ENCODE measurements around the gene CLEC16A. TPM values are rescaled to one million over a fixed set of nuclear protein-coding genes. Genes with fewer than 3 reads are reported as not detected.

The CLEC16A gene
- total and polyA plus RNA-seq, 9 of the 15 experiments (the other 6 are each of a cell fraction or from before 2014, with no cell fraction given), result 1.00 to 22.3 (median 10.0) TPM

- 30% methylated on average over 18 of the region's 24 CpGs for WGBS (ENCODE audit: insufficient coverage, low coverage, missing lambda C conversion rate)
- peak; percentile 87 for FAIRE-seq
- peak; percentile 54 for TF ChIP-seq SMAD4 (CRISPR knock-in tag; conservative IDR thresholded peaks at IDR 0.05)
- peak; percentile 51 for TF ChIP-seq ZFP36 (IDR thresholded peaks at IDR 0.05; ENCODE audit: low read depth, low read length, partially characterized antibody)
- no peak for TF ChIP-seq NR2C2 (CRISPR knock-in tag; IDR thresholded peaks at IDR 0.05)
- peak; percentile 55 for TF ChIP-seq NR2C2 (tag; IDR thresholded peaks at IDR 0.05)
- no peak for TF ChIP-seq TEAD2 (tag; IDR thresholded peaks at IDR 0.05)
- TF ChIP-seq, protein P1, sequence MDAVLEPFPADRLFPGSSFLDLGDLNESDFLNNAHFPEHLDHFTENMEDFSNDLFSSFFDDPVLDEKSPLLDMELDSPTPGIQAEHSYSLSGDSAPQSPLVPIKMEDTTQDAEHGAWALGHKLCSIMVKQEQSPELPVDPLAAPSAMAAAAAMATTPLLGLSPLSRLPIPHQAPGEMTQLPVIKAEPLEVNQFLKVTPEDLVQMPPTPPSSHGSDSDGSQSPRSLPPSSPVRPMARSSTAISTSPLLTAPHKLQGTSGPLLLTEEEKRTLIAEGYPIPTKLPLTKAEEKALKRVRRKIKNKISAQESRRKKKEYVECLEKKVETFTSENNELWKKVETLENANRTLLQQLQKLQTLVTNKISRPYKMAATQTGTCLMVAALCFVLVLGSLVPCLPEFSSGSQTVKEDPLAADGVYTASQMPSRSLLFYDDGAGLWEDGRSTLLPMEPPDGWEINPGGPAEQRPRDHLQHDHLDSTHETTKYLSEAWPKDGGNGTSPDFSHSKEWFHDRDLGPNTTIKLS (IDR thresholded peaks at IDR 0.05; ENCODE audit: borderline replicate concordance, low read depth), result no peak
- TF ChIP-seq HMGN3 (IDR thresholded peaks at IDR 0.05; ENCODE audit: borderline replicate concordance, extremely low read depth, insufficient read length, low read depth, low read length), result peak; percentile 30
- TF ChIP-seq, protein P2, sequence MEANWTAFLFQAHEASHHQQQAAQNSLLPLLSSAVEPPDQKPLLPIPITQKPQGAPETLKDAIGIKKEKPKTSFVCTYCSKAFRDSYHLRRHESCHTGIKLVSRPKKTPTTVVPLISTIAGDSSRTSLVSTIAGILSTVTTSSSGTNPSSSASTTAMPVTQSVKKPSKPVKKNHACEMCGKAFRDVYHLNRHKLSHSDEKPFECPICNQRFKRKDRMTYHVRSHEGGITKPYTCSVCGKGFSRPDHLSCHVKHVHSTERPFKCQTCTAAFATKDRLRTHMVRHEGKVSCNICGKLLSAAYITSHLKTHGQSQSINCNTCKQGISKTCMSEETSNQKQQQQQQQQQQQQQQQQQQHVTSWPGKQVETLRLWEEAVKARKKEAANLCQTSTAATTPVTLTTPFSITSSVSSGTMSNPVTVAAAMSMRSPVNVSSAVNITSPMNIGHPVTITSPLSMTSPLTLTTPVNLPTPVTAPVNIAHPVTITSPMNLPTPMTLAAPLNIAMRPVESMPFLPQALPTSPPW (CRISPR knock-in tag; IDR thresholded peaks at IDR 0.05), result peak; percentile 66
- TF ChIP-seq HDAC6 (IDR thresholded peaks at IDR 0.05; ENCODE audit: low read depth, low read length), result no peak
- TF ChIP-seq, protein P3, sequence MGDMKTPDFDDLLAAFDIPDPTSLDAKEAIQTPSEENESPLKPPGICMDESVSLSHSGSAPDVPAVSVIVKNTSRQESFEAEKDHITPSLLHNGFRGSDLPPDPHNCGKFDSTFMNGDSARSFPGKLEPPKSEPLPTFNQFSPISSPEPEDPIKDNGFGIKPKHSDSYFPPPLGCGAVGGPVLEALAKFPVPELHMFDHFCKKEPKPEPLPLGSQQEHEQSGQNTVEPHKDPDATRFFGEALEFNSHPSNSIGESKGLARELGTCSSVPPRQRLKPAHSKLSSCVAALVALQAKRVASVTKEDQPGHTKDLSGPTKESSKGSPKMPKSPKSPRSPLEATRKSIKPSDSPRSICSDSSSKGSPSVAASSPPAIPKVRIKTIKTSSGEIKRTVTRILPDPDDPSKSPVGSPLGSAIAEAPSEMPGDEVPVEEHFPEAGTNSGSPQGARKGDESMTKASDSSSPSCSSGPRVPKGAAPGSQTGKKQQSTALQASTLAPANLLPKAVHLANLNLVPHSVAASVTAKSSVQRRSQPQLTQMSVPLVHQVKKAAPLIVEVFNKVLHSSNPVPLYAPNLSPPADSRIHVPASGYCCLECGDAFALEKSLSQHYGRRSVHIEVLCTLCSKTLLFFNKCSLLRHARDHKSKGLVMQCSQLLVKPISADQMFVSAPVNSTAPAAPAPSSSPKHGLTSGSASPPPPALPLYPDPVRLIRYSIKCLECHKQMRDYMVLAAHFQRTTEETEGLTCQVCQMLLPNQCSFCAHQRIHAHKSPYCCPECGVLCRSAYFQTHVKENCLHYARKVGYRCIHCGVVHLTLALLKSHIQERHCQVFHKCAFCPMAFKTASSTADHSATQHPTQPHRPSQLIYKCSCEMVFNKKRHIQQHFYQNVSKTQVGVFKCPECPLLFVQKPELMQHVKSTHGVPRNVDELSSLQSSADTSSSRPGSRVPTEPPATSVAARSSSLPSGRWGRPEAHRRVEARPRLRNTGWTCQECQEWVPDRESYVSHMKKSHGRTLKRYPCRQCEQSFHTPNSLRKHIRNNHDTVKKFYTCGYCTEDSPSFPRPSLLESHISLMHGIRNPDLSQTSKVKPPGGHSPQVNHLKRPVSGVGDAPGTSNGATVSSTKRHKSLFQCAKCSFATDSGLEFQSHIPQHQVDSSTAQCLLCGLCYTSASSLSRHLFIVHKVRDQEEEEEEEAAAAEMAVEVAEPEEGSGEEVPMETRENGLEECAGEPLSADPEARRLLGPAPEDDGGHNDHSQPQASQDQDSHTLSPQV (IDR thresholded peaks at IDR 0.05), result peak; percentile 91
Measured at GRCh38 chr16:11224096-11224893, 279.9 kb downstream of the CLEC16A start.

More at GRCh38 chr16:11224096-11224893, 279.9 kb downstream of the CLEC16A start:
- H3K27me3 ChIP-seq (ENCODE audit: control insufficient read depth in 2 of 2, insufficient read depth in 2 of 2, low read length in 2 of 2), result no peaks in the 10 kb centered on the region
- BruUV-seq (replicated peaks), result no TSS peak
- H2AFZ ChIP-seq (ENCODE audit: low read depth, low read length), result peak overlapping the region; percentile 69
- H3K79me2 ChIP-seq (ENCODE audit: control insufficient read depth, insufficient read depth, low read length), result no peaks in the 10 kb centered on the region
- H3K4me3 ChIP-seq, result no peak overlapping the region
- no peaks in the 10 kb centered on the region for H4K20me1 ChIP-seq (replicated peaks; ENCODE audit: control insufficient read depth, insufficient read depth, low read length)
- ATAC-seq (peak; percentile 100), DNase-seq (ENCODE audit: extremely low read depth in 1 of 4, low spot score in 3 of 4) (peak; percentile 85 to 94 (median 88))
- H3K36me3 ChIP-seq (ENCODE audit: control insufficient read depth, insufficient read depth, low read length), result no peaks in the 10 kb centered on the region; the same call in 2 of the 3 replicates
- intact Hi-C loops (cut with micrococcal nuclease), result loop anchor here (1.0 kb wide), 1 partner anchor 9 kb away; no protein-coding TSS in a partner anchor
- peaks cover 6 to 20% of the 10 kb centered on the region in 2 experiments for H3K4me1 ChIP-seq (replicated peaks in 1 of 2; ENCODE audit: control insufficient read depth in 2 of 2, insufficient read depth in 2 of 2, low read length in 2 of 2)
- ChIA-PET POLR2A (interaction anchor here (0.9 to 1.4 kb wide), 2 partner anchors 12 to 15 kb away, joined by 3 to 4 read pairs; no protein-coding TSS in a partner anchor), CTCF (ENCODE audit: low intra/inter-chr PET ratio) (no interaction called here)
- peak overlapping the region; percentile 59; the same call in 2 of the 3 replicates for H3K27ac ChIP-seq (ENCODE audit: extremely low read depth, low read depth, low read length)
- peak overlapping the region; percentile 25; the same call in 1 of the 2 replicates for H3K4me2 ChIP-seq (ENCODE audit: insufficient read depth, low read length)
- H3K9ac ChIP-seq (ENCODE audit: insufficient read depth in 1 of 2, low read depth in 2 of 2, low read length in 2 of 2), result peak overlapping the region; percentile 28 to 86
- H3K9me3 ChIP-seq (replicated peaks; ENCODE audit: control insufficient read depth, insufficient read depth, low read depth, low read length), result no peaks in the 10 kb centered on the region; the same call in 1 of the 2 replicates
- no peaks in the 10 kb centered on the region for H3K9me1 ChIP-seq (ENCODE audit: control insufficient read depth, insufficient read depth, low read length)
- in situ Hi-C loops (cut with MboI), result no loop called here

Data from K562 (cell line).